Effector CD4-positive, alpha-beta T cell (primary cell): ENCODE data around the gene SPON1.
"Not testable (repeated sequence)": the region's sequence is repeated elsewhere in the genome, so short reads cannot be mapped to it uniquely, and the experiment has no call there.

ENCODE experiments used
- DNase-seq: peaks from one replicate; pipeline ENCODE4 v3.0.0-alpha.2; 2020

Gene SPON1

DNA sequence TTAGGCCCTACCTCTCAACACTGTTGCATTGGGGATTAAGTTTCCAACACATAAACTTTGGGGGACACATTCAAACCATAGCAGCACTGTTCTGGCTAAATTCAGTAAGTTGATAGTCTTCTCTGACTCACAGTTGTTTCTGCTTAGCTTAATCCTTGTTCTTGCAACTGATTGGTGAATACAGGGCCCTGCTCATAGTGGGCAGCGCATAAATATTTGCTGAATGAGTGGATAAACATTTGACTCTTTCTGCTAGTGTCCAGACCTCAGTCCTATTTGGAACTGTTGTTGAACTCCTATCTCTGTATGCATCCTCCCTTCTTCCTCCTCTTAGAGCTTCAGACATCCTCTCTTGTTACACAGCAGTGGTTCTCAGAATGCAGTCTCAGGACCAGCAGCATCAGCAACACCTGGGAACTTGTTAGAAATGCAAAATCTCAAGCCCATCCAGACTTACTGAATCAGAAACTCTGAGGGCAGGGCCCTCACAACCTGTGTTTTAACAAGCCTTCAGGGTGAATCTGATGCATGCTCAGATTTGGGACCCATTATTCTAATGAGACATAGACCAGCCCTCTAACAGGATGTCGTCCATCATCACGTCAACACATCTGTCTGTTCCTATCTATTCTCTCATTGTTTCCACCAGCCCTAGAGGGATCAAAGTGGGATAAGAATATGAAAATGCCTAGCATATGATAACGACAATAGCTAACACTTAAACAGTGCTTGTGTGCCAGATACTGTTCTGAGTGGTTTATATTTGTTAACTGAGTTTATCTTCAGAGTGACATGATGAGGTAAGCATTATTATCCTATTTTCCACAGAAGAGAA, 22.3 kb downstream of the SPON1 start:
- DNase-seq: no peak

GRCh38 chr11:13986695-13987094, 24.2 kb downstream of the SPON1 start:
- not testable (repeated sequence) for DNase-seq

GRCh38 chr11:13992158-13992856, 29.8 kb downstream of the SPON1 start:
- not testable (repeated sequence) for DNase-seq

GRCh38 chr11:13993096-13993765, 30.7 kb downstream of the SPON1 start:
- DNase-seq: no peak

DNA sequence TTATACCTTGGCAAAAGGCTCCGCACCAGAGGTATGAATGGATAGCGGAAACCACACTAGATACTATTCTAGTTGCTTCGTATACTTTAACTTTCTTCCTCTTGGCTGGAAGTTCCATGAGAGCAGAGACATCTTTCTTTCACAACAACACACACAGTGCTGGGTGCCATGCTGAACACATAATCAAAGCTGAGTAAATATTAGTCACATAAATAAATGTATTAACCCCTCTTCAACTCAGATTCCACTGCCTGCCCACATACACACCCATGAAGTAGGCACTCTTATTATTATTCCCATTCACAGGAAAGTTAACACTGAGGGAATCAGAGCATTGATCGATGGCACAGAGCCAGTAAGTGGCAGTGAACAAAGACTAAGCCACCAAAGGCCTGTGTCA, 35.4 kb downstream of the SPON1 start:
- DNase-seq: no peak

- DNase-seq: no peak
Observed at GRCh38 chr11:13999704-14000103, 37.2 kb downstream of the SPON1 start.

GRCh38 chr11:14001597-14001996, 39.1 kb downstream of the SPON1 start:
- DNase-seq: no peak

GRCh38 chr11:14007566-14007965, 45.0 kb downstream of the SPON1 start:
- no peak for DNase-seq

DNA sequence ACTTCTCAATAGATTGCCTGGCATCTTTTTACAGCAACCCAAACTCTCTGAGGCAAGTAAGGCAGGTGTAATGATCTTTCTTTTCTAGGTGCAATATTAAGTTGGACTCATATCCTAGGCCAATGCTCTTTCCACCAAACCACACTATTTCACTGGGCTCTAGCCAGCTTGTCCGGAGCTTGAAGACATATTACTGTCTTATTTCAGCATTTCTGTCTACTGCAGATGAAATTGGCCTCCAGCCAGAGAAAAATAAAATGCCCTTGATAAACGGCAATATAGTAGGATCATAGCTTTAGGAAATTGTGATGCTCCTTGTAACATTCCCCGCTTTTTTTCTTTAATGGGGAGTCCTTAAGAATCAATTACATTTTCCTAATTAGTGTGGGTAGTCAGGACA, 48.1 kb downstream of the SPON1 start:
- no peak for DNase-seq

DNA sequence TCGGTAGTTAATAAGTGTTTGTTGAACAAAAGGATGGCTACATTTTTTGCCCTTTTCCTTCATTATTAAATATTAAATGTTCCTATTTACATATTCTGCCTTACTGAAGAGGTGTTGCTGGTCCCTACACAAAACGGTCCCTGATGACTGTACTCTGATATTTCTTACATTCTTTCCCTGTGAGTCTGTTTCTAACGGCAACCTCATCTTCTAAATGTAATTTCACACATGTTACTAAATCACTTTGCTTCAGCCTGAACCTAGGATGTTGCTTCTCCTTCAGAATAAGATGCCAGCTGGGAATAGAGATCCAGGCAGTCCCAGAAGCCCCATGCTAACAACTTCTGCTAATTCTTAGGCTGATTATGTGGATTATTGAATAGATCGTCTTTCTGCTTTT, 50.3 kb downstream of the SPON1 start:
- DNase-seq: no peak

DNA sequence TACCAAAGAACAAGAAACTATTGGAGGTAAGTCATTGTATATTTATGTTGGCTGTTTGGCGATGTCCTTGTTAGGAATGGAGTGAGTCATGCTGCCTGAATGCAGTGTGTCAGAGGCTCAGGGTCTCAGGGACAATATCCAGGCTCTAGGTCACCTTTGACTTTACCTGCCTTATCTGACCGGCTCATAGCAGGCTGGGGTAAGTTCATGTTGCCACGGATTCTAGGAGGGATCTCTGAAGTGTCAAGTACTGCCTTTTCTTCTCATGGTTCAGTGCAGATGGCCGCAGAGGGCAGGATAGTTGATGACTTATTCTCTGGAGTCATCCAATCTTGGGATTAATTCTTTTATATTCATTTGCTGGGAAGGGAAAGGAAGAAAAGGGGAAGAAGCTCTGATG, 53.2 kb downstream of the SPON1 start:
- DNase-seq: no peak

DNA sequence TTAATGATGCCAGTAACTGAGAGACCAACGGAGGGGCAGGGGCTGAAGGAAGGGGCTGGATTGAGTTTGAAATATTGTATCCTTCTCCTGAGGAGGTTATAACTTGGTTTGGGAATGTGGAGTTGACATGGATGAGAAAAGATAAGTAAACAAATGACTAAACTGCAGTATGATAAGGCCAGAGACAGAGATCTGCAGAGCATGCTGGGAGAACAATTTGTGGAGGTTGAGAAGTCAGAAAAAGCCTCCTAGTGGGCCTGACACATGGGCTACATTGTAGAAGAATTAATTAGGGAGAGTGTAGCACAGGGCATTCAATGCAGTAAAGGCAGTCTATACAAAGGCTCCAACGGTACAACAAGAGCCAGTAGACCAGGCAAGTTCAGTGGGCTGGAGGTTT, 55.9 kb downstream of the SPON1 start:
- no peak for DNase-seq

DNA sequence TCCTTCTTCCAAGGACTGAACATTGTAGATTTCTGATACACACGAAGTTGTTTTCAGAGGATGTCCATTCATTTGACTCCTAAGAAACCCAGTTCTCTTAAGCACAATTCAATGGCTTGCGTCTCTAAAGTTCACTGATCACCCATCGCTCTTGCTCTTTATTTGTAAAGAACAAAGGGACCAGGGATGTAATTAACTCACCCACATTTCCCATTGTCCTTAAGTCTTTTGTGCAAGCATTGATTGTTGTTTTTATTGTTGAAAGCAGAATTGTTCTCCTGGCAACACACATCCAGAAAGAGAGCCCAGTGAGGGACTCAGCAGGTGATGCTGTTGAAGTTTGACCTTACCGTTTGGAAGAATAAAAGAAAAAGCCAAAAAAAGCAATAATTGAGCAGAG, 59.2 kb downstream of the SPON1 start:
- no peak for DNase-seq

DNA sequence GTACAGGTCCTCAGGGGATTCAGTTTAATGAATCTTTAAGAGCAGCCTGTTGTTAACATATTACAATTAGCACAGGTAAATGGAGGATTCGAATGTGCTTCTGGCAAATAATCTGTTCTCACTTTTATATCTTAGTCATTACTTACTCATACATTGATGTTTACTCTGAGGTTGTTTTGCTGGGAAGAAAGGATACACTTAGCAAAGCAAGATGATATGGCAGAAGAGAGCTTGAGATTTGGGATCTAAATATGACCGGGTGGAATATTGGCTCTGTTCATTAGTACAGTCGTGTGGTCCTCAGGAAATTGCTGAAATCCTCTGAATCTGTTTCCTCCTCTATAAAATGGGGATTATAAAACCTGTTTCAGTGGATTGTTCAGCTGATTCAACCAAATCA, 59.7 kb downstream of the SPON1 start:
- DNase-seq: no peak

- no peak for DNase-seq
Observed at GRCh38 chr11:14022821-14023220, 60.3 kb downstream of the SPON1 start.

DNA sequence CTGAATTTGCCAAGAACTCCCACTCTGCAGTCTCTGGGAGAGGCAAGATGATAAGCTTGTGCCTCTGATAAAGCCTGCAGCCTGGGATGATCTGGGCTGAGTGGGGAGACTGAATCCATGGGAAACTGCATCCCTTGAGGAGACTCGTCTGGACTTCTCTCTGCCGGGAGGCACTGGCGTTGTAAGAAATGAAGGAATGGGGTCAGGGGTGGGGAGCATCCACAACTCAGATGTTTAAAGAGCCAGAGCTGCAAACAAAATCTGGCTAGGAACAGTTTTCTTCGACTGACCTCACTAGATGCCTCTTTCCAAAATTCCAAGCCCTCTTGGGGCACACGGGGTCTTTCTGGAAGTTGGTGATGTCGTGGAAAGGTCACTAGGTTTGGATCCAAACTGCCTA, 64.4 kb downstream of the SPON1 start:
- no peak for DNase-seq

- no peak for DNase-seq
Observed at GRCh38 chr11:14027525-14027924, 65.0 kb downstream of the SPON1 start.

DNA sequence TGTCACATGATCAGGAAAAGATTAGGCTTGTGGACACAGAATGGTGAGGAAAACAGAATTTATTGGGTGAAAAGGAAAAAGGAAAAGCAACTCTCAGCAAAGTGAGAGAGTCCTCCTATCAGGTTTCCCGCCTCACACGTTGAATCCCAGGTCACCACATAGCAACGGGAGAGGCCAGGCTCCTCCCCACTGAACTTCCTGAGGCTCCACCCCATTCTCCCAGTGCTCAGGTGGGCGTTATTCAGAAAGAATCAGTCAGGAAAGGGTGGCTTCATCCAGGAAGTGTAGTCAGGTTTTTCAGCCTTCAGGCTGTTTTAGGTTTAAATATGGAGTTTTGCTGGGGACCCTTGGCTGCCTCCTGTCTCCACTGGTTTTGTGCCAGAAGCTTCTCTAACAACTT, 66.9 kb downstream of the SPON1 start:
- DNase-seq: no peak

DNA sequence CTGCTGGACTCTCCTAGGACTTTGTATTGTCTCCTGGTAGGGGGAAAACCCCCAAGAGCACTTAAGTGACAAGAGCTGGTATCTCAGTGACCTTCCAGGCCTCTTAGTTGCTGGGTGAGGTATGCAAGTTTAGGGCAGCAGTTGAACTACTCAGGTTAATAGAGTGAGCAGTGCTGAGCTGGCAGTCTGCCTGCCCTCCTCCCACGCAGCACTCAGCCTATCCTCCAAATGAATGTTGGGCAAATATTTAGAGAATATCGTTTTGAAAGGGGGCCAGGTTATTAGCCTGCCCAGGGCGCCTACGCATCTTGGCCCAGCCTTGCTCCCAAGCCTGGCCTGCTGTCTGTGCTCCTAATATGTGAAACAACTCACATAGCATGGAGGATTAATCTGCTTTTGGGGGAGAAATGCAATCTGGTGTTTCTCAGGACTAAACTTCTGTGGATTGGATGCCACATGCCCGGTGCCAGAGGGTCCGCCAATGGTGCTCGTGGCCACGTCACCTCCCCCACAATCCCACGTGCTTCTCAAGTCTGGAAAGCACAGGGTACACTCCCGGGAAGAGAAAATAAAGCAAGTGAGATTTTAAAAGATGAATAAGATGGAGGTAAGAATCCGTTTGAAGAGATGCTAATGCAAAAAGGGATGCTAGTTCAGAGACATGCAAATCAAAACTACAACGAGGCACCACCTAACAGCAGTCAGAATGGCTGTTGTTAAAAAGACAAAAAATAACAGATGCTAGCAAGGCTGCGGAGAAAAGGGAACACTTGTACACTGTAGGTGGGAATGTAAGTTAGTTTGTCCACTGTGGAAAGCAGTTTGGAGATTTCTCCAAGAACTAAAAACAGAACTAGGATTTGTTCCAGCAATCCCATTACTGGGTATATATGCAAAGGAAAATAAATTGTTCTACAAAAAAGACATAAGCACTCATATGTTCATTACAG, 67.7 kb downstream of the SPON1 start:
- no peak for DNase-seq

GRCh38 chr11:14035526-14035925, 73.0 kb downstream of the SPON1 start:
- not testable (repeated sequence) for DNase-seq

DNA sequence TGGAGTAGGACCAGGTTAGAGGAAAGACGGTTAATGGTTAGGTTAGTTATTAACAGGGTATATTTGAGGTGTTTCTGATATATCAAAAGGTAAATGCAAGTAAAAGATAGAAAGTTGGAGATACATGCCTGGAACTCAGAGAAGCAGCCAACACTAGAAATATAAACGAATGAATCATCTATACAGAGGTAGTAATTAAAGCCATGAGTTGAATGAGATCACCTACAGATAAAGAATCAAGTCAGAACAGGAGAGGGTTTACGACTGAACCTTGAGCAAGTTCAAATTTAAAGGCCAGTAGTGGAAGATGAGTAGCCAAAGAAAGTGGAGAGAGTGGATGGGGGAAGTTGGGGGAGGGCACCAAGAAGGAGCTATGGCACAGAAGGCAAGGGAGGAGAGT, 73.9 kb downstream of the SPON1 start:
- no peak for DNase-seq

- no peak for DNase-seq
Observed at GRCh38 chr11:14041040-14041439, 78.5 kb downstream of the SPON1 start.

GRCh38 chr11:14041565-14041964, 79.0 kb downstream of the SPON1 start:
- no peak for DNase-seq
